ENCODE measurements around the gene ERFL.

Gene ERFL

GRCh38 chr19:41901707-41902360, 26.4 kb downstream of the ERFL start:
- DNase-seq = no peak

GRCh38 chr19:41898235-41898634, 30.0 kb downstream of the ERFL start:
- DNase-seq = no peak

GRCh38 chr19:41897820-41898219, 30.4 kb downstream of the ERFL start:
- DNase-seq = no peak

GRCh38 chr19:41897181-41897580, 31.1 kb downstream of the ERFL start:
- no peak for DNase-seq

- no peak for DNase-seq
Observed at GRCh38 chr19:41896581-41896942, 31.7 kb downstream of the ERFL start.

GRCh38 chr19:41895745-41896580, 32.3 kb downstream of the ERFL start:
- no peak for DNase-seq

GRCh38 chr19:41894350-41894749, 33.9 kb downstream of the ERFL start:
- DNase-seq = no peak

GRCh38 chr19:41893899-41894298, 34.4 kb downstream of the ERFL start:
- DNase-seq = no peak

GRCh38 chr19:41892173-41892902, 35.9 kb downstream of the ERFL start:
- no peak for DNase-seq

GRCh38 chr19:41890936-41891335, 37.3 kb downstream of the ERFL start:
- DNase-seq = no peak

GRCh38 chr19:41889896-41890295, 38.4 kb downstream of the ERFL start:
- no peak for DNase-seq

GRCh38 chr19:41888926-41889325, 39.3 kb downstream of the ERFL start:
- no peak for DNase-seq

- DNase-seq = peak in 36 of 51 donors; percentile 6 to 72 (median 36)
Observed at GRCh38 chr19:41887711-41888382, 40.4 kb downstream of the ERFL start.

- DNase-seq = peak in 1 of 51 donors; percentile 7
Observed at GRCh38 chr19:41886761-41887710, 41.2 kb downstream of the ERFL start.

- peak; percentile 40 to 98 (median 90) for DNase-seq
Observed at GRCh38 chr19:41883821-41884733, 44.2 kb downstream of the ERFL start.

- DNase-seq = peak in 1 of 51 donors; percentile 10
Observed at GRCh38 chr19:41883463-41883820, 44.8 kb downstream of the ERFL start.

GRCh38 chr19:41882568-41883462, 45.4 kb downstream of the ERFL start, which contains the start of gene ARHGEF1:
Gene ARHGEF1, plus strand, starts transcription at chr19:41883184. Its CDS starts 4,899 bp downstream, at chr19:41888083.
- DNase-seq = peak in 19 of 51 donors; percentile 8 to 37 (median 18)

- no peak for DNase-seq
Observed at GRCh38 chr19:41880329-41880708, 47.9 kb downstream of the ERFL start.
